Vagina (tissue), 2 donors: ENCODE data around the gene BRI3. TPM values are rescaled to one million over a fixed set of nuclear protein-coding genes. Genes with fewer than 3 reads are reported as not detected.

Source experiments
- DNase-seq, 2 donors: peaks; one replicate each; pipeline ENCODE4 v3.0.0-alpha.2; 2017; ENCODE audit errors: extremely low spot score in 2 of 2
- H3K27ac ChIP-seq: fragments of 200-600 bp; sonication (generic); one replicate; pipeline ENCODE4 v1.5.1; 2019
- H3K27me3 ChIP-seq: fragments of 200-600 bp; sonication (generic); one replicate; pipeline ENCODE4 v1.5.1; 2019
- H3K36me3 ChIP-seq, 2 donors: fragments of 200-600 bp; sonication (generic); one replicate each; pipeline ENCODE4 v1.5.1; 2017 to 2019
- H3K4me1 ChIP-seq: fragments of 200-600 bp; sonication (generic); one replicate; pipeline ENCODE4 v1.5.1; 2019
- H3K4me3 ChIP-seq, 2 donors: fragments of 200-600 bp; sonication (generic); 1 replicate in 1 of 2; 2 replicates in 1 of 2; pipeline ENCODE4 v1.5.1; 2016 to 2019
- H3K9me3 ChIP-seq: fragments of 200-600 bp; sonication (generic); one replicate; pipeline ENCODE4 v1.5.1; 2019
- POLR2A ChIP-seq, 2 donors: fragments of 450-650 bp; IDR thresholded peaks; one replicate each; pipeline ENCODE4 v1.6.1; 2017; ENCODE audit warnings: antibody characterized with exemption in 2 of 2, mild to moderate bottlenecking in 2 of 2, moderate library complexity in 2 of 2
- POLR2AphosphoS5 ChIP-seq, 2 donors: sonication (generic); formaldehyde crosslinking; IDR thresholded peaks; one replicate each; pipeline ENCODE4 v1.9.0; 2017; ENCODE audit warnings: antibody characterized with exemption in 2 of 2, mild to moderate bottlenecking in 2 of 2, low read depth in 1 of 2; ENCODE audit not compliant: insufficient read depth in 1 of 2
- intact Hi-C: fragments of 100-400 bp; cut with DNase I; formaldehyde crosslinking; loops from one replicate; pipeline ENCODE4 v1.15.1; 2023
- total RNA-seq: library from RNA; depleted of rRNA; stranded (reverse); fragments of >200 nt; gene quantifications from one replicate; pipeline ENCODE4 v1.2.3, GENCODE V29; 2016
- TF ChIP-seq, protein P1 (sequence below), 3 experiments: fragments of 450-650 bp in 2 of 3; fragments of 200-600 bp in 1 of 3; sonication (generic) in 1 of 3; IDR thresholded peaks; one replicate each; pipeline ENCODE4 v1.5.1; 2017 to 2019; ENCODE audit warnings: antibody characterized with exemption in 3 of 3, mild to moderate bottlenecking in 2 of 3, moderate library complexity in 2 of 3

The BRI3 gene, protein sequence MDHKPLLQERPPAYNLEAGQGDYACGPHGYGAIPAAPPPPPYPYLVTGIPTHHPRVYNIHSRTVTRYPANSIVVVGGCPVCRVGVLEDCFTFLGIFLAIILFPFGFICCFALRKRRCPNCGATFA
- total RNA-seq, result 68.5 TPM

DNA sequence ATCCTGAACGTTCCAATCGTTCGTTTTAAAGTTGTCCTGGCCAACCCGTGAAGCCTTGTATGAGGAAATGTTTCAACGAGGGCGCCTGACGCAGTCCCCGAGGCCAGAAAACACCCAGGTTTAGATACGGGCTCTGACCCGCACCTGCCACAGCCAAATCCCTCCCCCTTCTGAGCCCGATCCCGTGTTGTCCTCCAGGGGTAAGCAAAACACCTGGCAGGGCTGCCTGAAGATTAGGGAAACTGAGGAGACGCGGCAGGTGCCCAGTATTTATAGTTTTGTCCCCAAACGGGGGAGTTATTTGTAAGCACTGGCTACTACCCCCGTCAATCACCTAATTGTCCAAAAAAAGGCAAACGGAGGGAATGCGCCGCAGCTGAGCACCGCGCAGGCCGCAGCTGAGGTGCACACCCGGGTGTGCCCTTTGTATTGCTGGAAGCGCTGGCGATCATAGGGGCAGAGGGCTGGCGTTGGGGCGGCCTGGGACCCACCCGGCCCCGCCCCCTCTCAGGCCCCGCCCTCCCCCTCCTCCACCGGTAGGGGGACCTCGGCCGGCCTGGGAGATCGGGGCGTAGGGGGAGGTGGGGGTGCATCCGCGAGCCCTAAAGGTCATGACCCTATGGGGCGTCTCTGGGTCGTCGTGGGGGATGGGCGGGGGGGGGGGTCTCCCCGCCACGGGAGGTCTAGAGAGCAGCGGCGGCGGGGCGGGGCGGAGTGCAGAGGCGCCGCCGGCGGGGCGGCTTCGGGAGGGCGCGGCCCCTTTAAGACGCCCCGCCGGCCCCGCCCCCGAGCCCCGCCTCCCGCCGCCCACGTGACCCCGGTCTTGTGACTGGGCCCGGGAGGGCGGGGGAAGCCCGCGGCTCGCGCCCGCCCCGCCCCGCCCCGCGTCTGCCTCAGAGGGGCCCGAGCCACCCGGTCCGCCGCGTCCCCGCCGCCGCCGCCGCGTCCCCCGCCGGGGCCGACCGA is at the start of gene BRI3:
Gene BRI3 (plus strand): TSS at position 896 of the 966 bp plus-strand sequence. CDS start 110 bp downstream, outside the sequence.
- peak within 1 kb of the TSS; percentile 99 for H3K27ac ChIP-seq
- H3K9me3 ChIP-seq, result no peaks in the 10 kb centered on the region
- H3K36me3 ChIP-seq, result no peaks in the 10 kb centered on the region
- peak in 1 of 2 donors; percentile 65 for TF ChIP-seq POLR2A (IDR thresholded peaks at IDR 0.05)
- TF ChIP-seq POLR2AphosphoS5 (IDR thresholded peaks at IDR 0.05; ENCODE audit: insufficient read depth in 1 of 2, low read depth in 1 of 2), result peak in 1 of 2 donors; percentile 89
- TF ChIP-seq, protein P1, sequence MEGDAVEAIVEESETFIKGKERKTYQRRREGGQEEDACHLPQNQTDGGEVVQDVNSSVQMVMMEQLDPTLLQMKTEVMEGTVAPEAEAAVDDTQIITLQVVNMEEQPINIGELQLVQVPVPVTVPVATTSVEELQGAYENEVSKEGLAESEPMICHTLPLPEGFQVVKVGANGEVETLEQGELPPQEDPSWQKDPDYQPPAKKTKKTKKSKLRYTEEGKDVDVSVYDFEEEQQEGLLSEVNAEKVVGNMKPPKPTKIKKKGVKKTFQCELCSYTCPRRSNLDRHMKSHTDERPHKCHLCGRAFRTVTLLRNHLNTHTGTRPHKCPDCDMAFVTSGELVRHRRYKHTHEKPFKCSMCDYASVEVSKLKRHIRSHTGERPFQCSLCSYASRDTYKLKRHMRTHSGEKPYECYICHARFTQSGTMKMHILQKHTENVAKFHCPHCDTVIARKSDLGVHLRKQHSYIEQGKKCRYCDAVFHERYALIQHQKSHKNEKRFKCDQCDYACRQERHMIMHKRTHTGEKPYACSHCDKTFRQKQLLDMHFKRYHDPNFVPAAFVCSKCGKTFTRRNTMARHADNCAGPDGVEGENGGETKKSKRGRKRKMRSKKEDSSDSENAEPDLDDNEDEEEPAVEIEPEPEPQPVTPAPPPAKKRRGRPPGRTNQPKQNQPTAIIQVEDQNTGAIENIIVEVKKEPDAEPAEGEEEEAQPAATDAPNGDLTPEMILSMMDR (IDR thresholded peaks at IDR 0.05), result no peak
- H3K27me3 ChIP-seq, result no peaks in the 10 kb centered on the region
- intact Hi-C loops, result no loop called here
- H3K4me1 ChIP-seq, result peaks cover 49% of the 10 kb centered on the region
- peak within 1 kb of the TSS; percentile 99 for H3K4me3 ChIP-seq
- no peak for DNase-seq

DNA sequence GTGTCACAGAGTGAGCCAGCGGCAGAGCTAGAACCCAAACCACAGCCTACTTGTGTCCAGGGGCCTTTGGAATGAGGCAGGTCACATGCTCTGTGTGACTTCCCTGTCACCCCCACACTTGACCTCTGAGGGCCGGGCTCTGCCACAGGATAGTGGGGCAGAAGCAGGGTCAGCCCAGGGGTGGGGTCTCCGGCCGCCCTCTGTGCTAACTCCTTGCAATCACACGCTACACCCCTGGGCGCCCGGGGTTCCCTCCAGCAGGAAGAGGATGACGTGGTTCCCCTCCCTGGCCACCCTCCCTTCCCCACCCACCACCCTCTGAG is 49.3 kb upstream of the BRI3 start:
- intact Hi-C loops, result no loop called here
- TF ChIP-seq POLR2A (IDR thresholded peaks at IDR 0.05), result no peak
- no peak for TF ChIP-seq POLR2AphosphoS5 (IDR thresholded peaks at IDR 0.05; ENCODE audit: insufficient read depth in 1 of 2, low read depth in 1 of 2)
- TF ChIP-seq, protein P1 (IDR thresholded peaks at IDR 0.05), result no peak
- H3K27ac ChIP-seq, result no peak overlapping the region
- no peaks in the 10 kb centered on the region for H3K9me3 ChIP-seq
- no peak overlapping the region for H3K4me3 ChIP-seq
- peaks cover 0 to 15% of the 10 kb centered on the region in 2 donors for H3K36me3 ChIP-seq
- no peaks in the 10 kb centered on the region for H3K27me3 ChIP-seq
- no peaks in the 10 kb centered on the region for H3K4me1 ChIP-seq
- DNase-seq, result no peak

- intact Hi-C loops, result no loop called here
- DNase-seq, result no peak
- no peaks in the 10 kb centered on the region for H3K27me3 ChIP-seq
- H3K4me1 ChIP-seq, result no peaks in the 10 kb centered on the region
- no peaks in the 10 kb centered on the region for H3K9me3 ChIP-seq
- TF ChIP-seq POLR2AphosphoS5 (IDR thresholded peaks at IDR 0.05; ENCODE audit: insufficient read depth in 1 of 2, low read depth in 1 of 2) (no peak), POLR2A (IDR thresholded peaks at IDR 0.05) (no peak)
- TF ChIP-seq, protein P1 (IDR thresholded peaks at IDR 0.05), result no peak
- H3K27ac ChIP-seq, result no peak overlapping the region
- H3K36me3 ChIP-seq, result peaks cover 0 to 15% of the 10 kb centered on the region in 2 donors
- H3K4me3 ChIP-seq, result no peak overlapping the region
These were observed 48.7 kb upstream of the BRI3 start for GRCh38 chr7:98232799-98233198.

GRCh38 chr7:98233219-98234070 is 48.0 kb upstream of the BRI3 start:
- TF ChIP-seq, protein P1 (IDR thresholded peaks at IDR 0.05), result no peak
- TF ChIP-seq POLR2AphosphoS5 (IDR thresholded peaks at IDR 0.05; ENCODE audit: insufficient read depth in 1 of 2, low read depth in 1 of 2) (no peak), POLR2A (IDR thresholded peaks at IDR 0.05) (no peak)
- Histone ChIP-seq H3K27ac (no peak overlapping the region), H3K27me3 (no peaks in the 10 kb centered on the region), H3K4me1 (no peaks in the 10 kb centered on the region), H3K36me3 (peaks cover 0 to 15% of the 10 kb centered on the region in 2 donors), H3K4me3 (no peak overlapping the region), H3K9me3 (no peaks in the 10 kb centered on the region)
- intact Hi-C loops, result no loop called here
- no peak for DNase-seq
